Measurements from ENCODE around the gene FSHR. TPM values are rescaled to one million over a fixed set of nuclear protein-coding genes. Genes with fewer than 3 reads are reported as not detected.

The FSHR gene
- total RNA-seq, 4 donors from 2014 or later, result not detected

- 62 to 64% methylated on average over 4 of the region's 4 CpGs for WGBS, 2 donors
- H3K27me3 ChIP-seq, result no peaks in the 10 kb centered on the region
- DNase-seq (ENCODE audit: low spot score in 2 of 2), result no peak
- no peak overlapping the region for H3K4me3 ChIP-seq
- H3K9me3 ChIP-seq, result no peaks in the 10 kb centered on the region
- no peak for TF ChIP-seq POLR2A (IDR thresholded peaks at IDR 0.05)
- TF ChIP-seq, protein P1, sequence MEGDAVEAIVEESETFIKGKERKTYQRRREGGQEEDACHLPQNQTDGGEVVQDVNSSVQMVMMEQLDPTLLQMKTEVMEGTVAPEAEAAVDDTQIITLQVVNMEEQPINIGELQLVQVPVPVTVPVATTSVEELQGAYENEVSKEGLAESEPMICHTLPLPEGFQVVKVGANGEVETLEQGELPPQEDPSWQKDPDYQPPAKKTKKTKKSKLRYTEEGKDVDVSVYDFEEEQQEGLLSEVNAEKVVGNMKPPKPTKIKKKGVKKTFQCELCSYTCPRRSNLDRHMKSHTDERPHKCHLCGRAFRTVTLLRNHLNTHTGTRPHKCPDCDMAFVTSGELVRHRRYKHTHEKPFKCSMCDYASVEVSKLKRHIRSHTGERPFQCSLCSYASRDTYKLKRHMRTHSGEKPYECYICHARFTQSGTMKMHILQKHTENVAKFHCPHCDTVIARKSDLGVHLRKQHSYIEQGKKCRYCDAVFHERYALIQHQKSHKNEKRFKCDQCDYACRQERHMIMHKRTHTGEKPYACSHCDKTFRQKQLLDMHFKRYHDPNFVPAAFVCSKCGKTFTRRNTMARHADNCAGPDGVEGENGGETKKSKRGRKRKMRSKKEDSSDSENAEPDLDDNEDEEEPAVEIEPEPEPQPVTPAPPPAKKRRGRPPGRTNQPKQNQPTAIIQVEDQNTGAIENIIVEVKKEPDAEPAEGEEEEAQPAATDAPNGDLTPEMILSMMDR (IDR thresholded peaks at IDR 0.05), result no peak
- no peak for TF ChIP-seq EP300 (IDR thresholded peaks at IDR 0.05)
- H3K4me1 ChIP-seq, result no peaks in the 10 kb centered on the region
- H3K27ac ChIP-seq, result no peak overlapping the region
- H3K36me3 ChIP-seq, result no peaks in the 10 kb centered on the region
Measured at GRCh38 chr2:48982887-48983435, 171.4 kb downstream of the FSHR start.

DNA sequence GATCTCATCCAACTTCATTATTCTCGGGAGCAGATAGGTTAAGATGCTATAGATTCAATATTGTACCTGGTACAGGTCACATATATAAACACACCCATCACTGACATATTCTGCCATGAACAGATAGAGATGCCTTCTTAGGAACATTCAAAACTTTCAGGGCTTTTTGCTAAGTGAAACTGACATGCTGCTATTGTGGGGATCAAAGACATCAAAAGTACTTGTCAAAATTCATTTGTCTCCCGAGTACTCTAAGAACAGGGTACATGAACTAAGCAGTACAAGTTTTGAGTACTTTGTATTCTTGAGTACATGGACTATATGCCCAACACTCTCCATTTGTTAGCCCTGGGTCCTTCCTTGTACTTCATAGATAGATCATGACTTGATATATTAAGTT lies 173.5 kb downstream of the FSHR start:
- Histone ChIP-seq H3K4me1 (no peaks in the 10 kb centered on the region), H3K27ac (no peak overlapping the region), H3K27me3 (no peaks in the 10 kb centered on the region), H3K9me3 (no peaks in the 10 kb centered on the region), H3K4me3 (no peak overlapping the region), H3K36me3 (no peaks in the 10 kb centered on the region)
- no peak for TF ChIP-seq POLR2A (IDR thresholded peaks at IDR 0.05)
- TF ChIP-seq EP300 (IDR thresholded peaks at IDR 0.05), result no peak
- TF ChIP-seq, protein P1 (IDR thresholded peaks at IDR 0.05), result no peak
- WGBS, 2 donors, result 91 to 95% methylated on average over 2 of the region's 2 CpGs
- no peak for DNase-seq (ENCODE audit: low spot score in 2 of 2)

DNA sequence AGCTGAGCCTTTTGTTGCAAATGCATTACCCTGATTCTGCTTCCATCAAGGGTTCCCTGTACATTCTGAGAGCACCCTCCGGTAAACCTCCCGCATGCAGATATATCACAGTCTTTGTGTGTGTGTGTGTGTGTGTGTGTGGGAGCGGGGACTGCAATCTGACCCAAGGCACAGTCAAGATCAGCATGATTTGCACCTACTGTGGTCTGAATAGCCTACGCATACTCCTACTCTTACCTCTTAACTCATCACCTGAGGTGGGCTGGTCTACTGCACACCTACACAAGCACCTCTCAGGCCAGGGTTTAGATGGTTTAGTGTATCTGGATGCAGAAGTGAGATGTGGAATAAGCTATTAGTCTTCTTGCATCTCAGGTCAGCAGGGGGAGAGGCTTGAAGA lies 174.6 kb downstream of the FSHR start:
- Histone ChIP-seq H3K4me1 (no peaks in the 10 kb centered on the region), H3K9me3 (no peaks in the 10 kb centered on the region), H3K27ac (no peak overlapping the region), H3K36me3 (no peaks in the 10 kb centered on the region), H3K27me3 (no peaks in the 10 kb centered on the region), H3K4me3 (no peak overlapping the region)
- 93 to 99% methylated on average over 4 of the region's 4 CpGs for WGBS, 2 donors
- no peak for DNase-seq (ENCODE audit: low spot score in 2 of 2)
- TF ChIP-seq, protein P1 (IDR thresholded peaks at IDR 0.05), result no peak
- TF ChIP-seq POLR2A (IDR thresholded peaks at IDR 0.05) (no peak), EP300 (IDR thresholded peaks at IDR 0.05) (no peak)

DNA sequence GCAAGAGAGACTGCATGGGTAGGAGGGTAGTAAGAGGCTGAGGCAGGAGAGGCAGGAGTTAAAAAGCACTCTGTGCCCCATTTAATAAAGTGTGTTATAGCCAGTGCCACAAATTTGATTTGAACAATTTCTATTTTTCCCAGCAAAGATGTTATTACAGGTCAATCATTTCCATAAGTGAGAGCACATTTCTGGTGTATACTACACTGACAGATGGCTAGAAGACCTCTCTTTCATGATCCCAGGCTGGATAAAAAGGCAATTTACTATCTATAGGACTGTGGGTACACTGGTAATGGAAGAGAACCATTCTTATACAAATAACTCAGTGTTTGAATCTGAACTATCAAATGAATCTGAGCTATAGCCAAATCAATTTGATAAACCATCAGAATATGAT lies 176.2 kb downstream of the FSHR start:
- TF ChIP-seq, protein P1 (IDR thresholded peaks at IDR 0.05), result no peak
- TF ChIP-seq POLR2A (IDR thresholded peaks at IDR 0.05) (no peak), EP300 (IDR thresholded peaks at IDR 0.05) (no peak)
- Histone ChIP-seq H3K36me3 (no peaks in the 10 kb centered on the region), H3K4me3 (no peak overlapping the region), H3K27me3 (no peaks in the 10 kb centered on the region), H3K4me1 (no peaks in the 10 kb centered on the region), H3K9me3 (no peaks in the 10 kb centered on the region), H3K27ac (no peak overlapping the region)
- no peak for DNase-seq (ENCODE audit: low spot score in 2 of 2)

DNA sequence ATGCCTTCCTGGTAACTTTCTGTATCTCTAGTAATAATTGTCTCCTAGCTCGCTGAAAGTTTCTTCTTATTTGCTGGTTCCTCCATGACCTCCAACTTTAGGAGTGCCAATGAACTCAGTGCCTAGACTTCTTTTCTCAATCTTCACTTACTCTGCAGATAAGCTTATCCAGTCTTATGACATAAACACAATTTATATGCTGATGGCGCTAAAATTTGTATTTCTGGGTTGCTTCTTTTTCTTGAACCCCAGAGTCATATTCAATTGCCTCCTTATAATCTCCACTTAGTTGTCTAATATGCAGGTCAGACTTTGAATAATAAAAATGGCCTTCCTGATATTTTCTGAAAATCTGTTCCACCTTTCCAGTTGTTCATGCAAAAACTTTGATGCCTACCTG lies 182.5 kb downstream of the FSHR start:
- TF ChIP-seq EP300 (IDR thresholded peaks at IDR 0.05) (no peak), POLR2A (IDR thresholded peaks at IDR 0.05) (no peak)
- TF ChIP-seq, protein P1 (IDR thresholded peaks at IDR 0.05), result no peak
- Histone ChIP-seq H3K36me3 (no peaks in the 10 kb centered on the region), H3K27me3 (no peaks in the 10 kb centered on the region), H3K4me1 (no peaks in the 10 kb centered on the region), H3K4me3 (no peak overlapping the region), H3K27ac (no peak overlapping the region), H3K9me3 (no peaks in the 10 kb centered on the region)
- WGBS, 2 donors, result 99 to 100% methylated on average over 2 of the region's 2 CpGs
- DNase-seq (ENCODE audit: low spot score in 2 of 2), result no peak
